Calu3 (cell line): ENCODE measurements around the gene ARHGEF6. TPM values are rescaled to one million over a fixed set of nuclear protein-coding genes. Genes with fewer than 3 reads are reported as not detected.

Experiments
- BruUV-seq: library from RNA; stranded (reverse); fragments of 400-500 nt; replicated peaks from 2 replicates; lab custom pipeline; 2021; lab: Mats Ljungman, UMichigan
- CTCF ChIA-PET: fragments of 300-600 bp; sonication (Branson Sonifier 250); formaldehyde crosslinking; loops from one replicate; lab custom pipeline; 2022; ENCODE audit warnings: antibody characterized with exemption; lab: Charles Lee
- DNase-seq: peaks from one replicate; pipeline ENCODE4 v3.0.0; 2022
- H3K27ac Mint-ChIP-seq: one replicate; pipeline ENCODE4 v1.8.0; 2022; ENCODE audit warnings: mixed read lengths; ENCODE audit not compliant: unreplicated experiment
- H3K27me3 Mint-ChIP-seq: one replicate; pipeline ENCODE4 v1.8.0; 2022; ENCODE audit warnings: mixed read lengths; ENCODE audit not compliant: unreplicated experiment
- H3K36me3 Mint-ChIP-seq: one replicate; pipeline ENCODE4 v1.8.0; 2022; ENCODE audit warnings: mild to moderate bottlenecking, moderate library complexity, mixed read lengths; ENCODE audit not compliant: insufficient read depth, unreplicated experiment
- H3K4me1 Mint-ChIP-seq: one replicate; pipeline ENCODE4 v1.8.0; 2022; ENCODE audit warnings: mild to moderate bottlenecking, low read depth, mixed read lengths; ENCODE audit not compliant: unreplicated experiment
- H3K4me3 Mint-ChIP-seq: one replicate; pipeline ENCODE4 v1.8.0; 2022; ENCODE audit warnings: mild to moderate bottlenecking, low read depth, moderate library complexity, mixed read lengths; ENCODE audit not compliant: unreplicated experiment
- H3K9me3 Mint-ChIP-seq: one replicate; pipeline ENCODE4 v1.8.0; 2022; ENCODE audit warnings: low read depth, mixed read lengths; ENCODE audit not compliant: unreplicated experiment
- intact Hi-C: fragments of 100-400 bp; cut with micrococcal nuclease; formaldehyde crosslinking; loops from one replicate; pipeline ENCODE4 v1.10.0; 2022; ENCODE audit not compliant: unreplicated experiment
- total RNA-seq: library from RNA; stranded (reverse); gene quantifications from 2 replicates; pipeline ENCODE4 v1.2.3, GENCODE V29; 2022
- TF ChIP-seq, protein P1 (sequence below): fragments of 200-600 bp; IDR thresholded peaks from one replicate; pipeline ENCODE4 v1.8.0; 2022; ENCODE audit warnings: antibody characterized with exemption; ENCODE audit not compliant: unreplicated experiment

The ARHGEF6 gene
- total RNA-seq, 1 experiment from 2014 or later, result 0.07 TPM

DNA sequence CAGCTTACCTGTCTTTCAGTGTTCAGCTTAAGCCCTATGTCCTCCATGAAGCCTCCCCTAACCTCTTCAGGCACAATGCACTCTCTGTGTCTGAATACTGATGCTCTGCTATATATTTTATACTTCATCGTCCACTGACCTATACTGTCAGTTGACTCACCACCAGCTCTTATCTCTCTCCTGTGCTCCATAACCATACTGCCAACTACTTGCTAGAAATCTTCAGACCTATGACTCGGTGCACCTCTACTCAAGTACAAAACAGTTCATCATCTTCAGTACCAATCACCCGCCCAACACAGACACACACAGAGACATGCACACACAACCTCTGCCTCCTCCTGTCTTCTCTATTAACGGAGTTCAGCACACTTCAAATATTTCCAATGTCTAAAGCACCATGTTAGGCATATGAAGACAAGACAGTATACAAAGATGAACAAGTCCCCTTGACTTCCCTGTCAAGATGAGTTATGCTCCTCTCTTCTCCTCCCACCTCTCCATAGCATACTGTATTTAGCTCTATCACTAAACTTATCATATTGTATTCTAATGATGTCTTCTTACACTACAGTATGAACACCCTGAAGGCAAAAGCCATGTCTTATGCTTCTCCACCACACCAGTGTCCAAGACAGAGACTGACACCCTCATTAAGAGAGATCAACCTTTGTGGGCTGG lies 42.5 kb downstream of the ARHGEF6 start:
- Mint-ChIP-seq H3K4me1 (no peaks in the 10 kb centered on the region), H3K27ac (no peak overlapping the region), H3K27me3 (peaks cover 19% of the 10 kb centered on the region), H3K4me3 (no peak overlapping the region), H3K9me3 (no peaks in the 10 kb centered on the region), H3K36me3 (no peaks in the 10 kb centered on the region)
- TF ChIP-seq, protein P1, sequence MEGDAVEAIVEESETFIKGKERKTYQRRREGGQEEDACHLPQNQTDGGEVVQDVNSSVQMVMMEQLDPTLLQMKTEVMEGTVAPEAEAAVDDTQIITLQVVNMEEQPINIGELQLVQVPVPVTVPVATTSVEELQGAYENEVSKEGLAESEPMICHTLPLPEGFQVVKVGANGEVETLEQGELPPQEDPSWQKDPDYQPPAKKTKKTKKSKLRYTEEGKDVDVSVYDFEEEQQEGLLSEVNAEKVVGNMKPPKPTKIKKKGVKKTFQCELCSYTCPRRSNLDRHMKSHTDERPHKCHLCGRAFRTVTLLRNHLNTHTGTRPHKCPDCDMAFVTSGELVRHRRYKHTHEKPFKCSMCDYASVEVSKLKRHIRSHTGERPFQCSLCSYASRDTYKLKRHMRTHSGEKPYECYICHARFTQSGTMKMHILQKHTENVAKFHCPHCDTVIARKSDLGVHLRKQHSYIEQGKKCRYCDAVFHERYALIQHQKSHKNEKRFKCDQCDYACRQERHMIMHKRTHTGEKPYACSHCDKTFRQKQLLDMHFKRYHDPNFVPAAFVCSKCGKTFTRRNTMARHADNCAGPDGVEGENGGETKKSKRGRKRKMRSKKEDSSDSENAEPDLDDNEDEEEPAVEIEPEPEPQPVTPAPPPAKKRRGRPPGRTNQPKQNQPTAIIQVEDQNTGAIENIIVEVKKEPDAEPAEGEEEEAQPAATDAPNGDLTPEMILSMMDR, result no peak
- CTCF ChIA-PET, result no interaction called here
- BruUV-seq, result no TSS peak
- intact Hi-C loops, result no loop called here
- no peak for DNase-seq

DNA sequence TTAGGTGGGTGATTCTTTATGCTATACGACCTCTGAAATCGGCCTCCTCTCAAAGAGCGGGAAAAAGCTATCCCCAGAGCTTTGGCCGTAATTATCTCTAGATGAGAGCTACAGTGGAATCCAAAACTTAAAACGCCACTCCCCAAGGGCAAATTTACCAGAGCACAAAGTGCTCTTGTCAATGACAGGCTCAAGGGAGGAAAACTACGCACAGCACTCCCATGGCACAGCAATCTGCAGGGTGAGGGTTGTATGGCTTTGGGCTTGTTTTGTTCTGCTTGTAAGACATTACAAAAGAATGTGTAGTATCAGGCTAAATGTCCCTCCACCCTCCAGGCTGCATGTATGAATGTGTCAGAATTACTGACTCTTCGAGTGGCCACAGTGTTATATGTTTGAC lies 44.0 kb downstream of the ARHGEF6 start:
- no peak for DNase-seq
- Mint-ChIP-seq H3K27me3 (peaks cover 16% of the 10 kb centered on the region), H3K36me3 (no peaks in the 10 kb centered on the region), H3K27ac (no peak overlapping the region), H3K9me3 (no peaks in the 10 kb centered on the region), H3K4me3 (no peak overlapping the region), H3K4me1 (no peaks in the 10 kb centered on the region)
- intact Hi-C loops, result no loop called here
- CTCF ChIA-PET, result no interaction called here
- TF ChIP-seq, protein P1, result no peak
- no TSS peak for BruUV-seq

DNA sequence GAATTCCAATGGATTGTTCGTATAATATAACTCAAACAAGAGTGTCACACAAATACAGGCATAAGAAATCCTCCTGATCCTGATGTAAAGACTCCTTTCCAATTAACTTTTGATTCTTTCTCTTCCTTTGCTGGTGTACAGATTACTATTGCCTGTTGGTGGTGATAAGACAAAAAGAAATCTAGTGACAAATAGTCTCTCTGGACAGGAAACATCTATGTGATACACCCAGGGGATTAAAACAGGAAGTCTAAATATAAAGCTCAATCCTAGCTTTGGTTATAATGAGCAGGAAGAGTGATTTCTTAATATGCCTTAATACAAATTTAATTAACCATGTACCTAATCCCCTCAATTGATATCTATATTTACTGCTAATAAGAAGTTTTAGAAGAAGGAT lies 45.1 kb downstream of the ARHGEF6 start:
- Mint-ChIP-seq H3K4me1 (no peaks in the 10 kb centered on the region), H3K27ac (no peak overlapping the region), H3K9me3 (no peaks in the 10 kb centered on the region), H3K27me3 (peaks cover 16% of the 10 kb centered on the region), H3K36me3 (no peaks in the 10 kb centered on the region), H3K4me3 (no peak overlapping the region)
- DNase-seq, result no peak
- intact Hi-C loops, result no loop called here
- BruUV-seq, result no TSS peak
- CTCF ChIA-PET, result no interaction called here
- TF ChIP-seq, protein P1, result no peak

DNA sequence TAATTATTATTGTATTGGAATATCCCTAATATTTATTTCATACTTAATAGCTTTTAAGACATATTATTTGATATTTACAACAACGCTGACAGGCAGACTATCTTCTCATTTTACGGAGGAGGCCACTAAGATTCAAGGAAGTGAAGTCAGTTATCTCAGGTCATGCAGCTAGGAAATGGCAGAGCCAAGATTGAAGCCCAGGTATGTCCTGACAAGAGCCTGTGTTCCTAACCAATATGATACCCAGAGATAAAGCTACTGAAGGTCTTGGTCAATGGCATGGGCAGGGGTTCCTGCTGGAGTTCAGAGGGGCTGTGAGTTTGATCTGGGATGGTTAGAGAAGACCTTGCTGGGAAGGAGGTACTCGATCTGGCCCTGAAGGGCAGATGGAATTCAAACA lies 47.1 kb downstream of the ARHGEF6 start:
- DNase-seq, result no peak
- Mint-ChIP-seq H3K4me1 (no peaks in the 10 kb centered on the region), H3K36me3 (no peaks in the 10 kb centered on the region), H3K27me3 (peaks cover 5% of the 10 kb centered on the region), H3K9me3 (no peaks in the 10 kb centered on the region), H3K27ac (no peak overlapping the region), H3K4me3 (no peak overlapping the region)
- intact Hi-C loops, result no loop called here
- CTCF ChIA-PET, result no interaction called here
- BruUV-seq, result no TSS peak
- TF ChIP-seq, protein P1, result no peak
